Measurements from ENCODE around the gene MDC1.
"Not testable (repeated sequence)": the region's sequence is repeated elsewhere in the genome, so short reads cannot be mapped to it uniquely, and the experiment has no call there.

MDC1 gene

DNA sequence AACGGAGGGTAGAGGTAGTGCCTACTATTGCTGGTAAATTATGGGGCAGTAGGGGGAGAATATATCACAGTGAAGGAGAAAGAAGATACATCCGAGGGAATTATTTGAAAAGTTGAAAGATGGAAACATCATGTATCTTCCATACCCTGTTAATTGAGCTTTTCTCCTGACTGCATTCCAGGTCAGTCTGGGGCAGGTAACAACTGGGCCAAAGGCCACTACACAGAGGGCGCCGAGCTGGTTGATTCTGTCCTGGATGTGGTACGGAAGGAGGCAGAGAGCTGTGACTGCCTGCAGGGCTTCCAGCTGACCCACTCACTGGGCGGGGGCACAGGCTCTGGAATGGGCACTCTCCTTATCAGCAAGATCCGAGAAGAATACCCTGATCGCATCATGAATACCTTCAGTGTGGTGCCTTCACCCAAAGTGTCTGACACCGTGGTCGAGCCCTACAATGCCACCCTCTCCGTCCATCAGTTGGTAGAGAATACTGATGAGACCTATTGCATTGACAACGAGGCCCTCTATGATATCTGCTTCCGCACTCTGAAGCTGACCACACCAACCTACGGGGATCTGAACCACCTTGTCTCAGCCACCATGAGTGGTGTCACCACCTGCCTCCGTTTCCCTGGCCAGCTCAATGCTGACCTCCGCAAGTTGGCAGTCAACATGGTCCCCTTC lies 6.2 kb upstream of the MDC1 start:
- not testable (repeated sequence) for DNase-seq

DNA sequence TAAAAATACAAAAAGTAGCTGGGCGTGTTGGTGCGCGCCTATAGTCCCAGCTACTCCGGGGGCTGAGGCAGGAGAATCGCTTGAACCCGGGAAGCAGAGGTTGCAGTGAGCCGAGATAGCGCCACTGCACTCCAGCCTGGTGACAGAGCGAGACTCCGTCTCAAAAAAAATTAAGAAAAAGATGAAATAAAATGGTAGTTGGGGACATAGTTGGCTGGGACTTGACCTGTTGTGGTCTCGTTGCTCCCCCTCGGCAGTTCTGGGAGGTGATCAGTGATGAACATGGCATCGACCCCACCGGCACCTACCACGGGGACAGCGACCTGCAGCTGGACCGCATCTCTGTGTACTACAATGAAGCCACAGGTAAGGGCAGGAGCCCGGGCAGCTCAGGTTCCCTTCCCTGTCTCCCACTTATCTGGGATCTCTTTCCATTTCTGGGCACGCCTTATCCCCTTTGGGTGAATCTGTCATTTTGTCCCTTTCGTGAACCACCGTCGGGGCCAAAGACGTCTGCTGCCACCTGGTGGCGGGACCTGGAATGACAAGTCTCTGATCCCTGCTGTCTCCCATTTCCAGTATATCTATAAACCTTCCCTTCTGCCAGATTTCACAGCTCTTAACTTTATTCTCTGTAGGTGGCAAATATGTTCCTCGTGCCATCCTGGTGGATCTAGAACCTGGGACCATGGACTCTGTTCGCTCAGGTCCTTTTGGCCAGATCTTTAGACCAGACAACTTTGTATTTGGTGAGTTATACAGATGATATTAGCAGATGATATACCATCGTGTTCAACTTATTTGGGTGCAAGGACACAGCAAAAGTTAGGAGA lies 5.4 kb upstream of the MDC1 start:
- DNase-seq: peak; percentile 90

DNA sequence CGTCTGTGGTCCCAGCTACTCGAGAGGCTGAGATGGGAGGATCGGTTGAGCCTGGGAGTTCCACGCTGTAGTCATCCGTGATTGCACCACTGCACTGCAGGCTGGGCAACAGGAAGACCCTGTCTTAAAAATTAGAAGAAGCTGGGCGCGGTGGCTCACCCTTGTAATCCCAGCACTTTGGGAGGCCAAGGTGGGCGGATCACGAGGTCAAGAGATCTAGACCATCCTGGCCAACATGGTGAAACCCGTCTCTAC lies 4.9 kb upstream of the MDC1 start:
- DNase-seq: peak; percentile 46

GRCh38 chr6:30721198-30722024 lies 4.3 kb upstream of the MDC1 start:
- DNase-seq: peak; percentile 96

DNA sequence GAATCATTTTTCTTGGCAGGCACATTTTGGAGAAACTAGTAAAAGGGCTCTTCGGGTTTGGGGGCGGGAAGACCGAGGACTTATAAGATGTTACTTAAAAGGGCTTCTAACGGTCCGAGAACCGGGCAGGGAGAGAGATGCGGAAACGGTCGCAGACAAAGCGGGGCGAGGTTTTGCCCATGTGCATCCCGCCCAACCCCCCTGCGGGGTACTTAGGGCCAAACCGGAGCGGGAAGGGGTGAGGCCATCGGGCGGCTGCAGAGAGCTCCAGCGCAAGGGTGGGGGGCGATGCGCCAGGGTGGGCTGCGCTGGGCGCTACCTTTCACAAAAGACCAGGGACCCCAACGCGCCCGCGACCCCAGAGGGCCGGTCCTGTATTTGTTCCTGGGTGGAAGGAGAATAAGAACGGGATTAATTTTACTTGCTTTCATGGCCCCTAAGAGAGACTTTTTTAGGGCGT lies 3.7 kb upstream of the MDC1 start:
- DNase-seq: peak; percentile 92

GRCh38 chr6:30719791-30720737 lies 3.0 kb upstream of the MDC1 start, which contains the start of gene TUBB:
Gene TUBB, plus strand, starts transcription at chr6:30720352. Its CDS starts 155 bp downstream, at chr6:30720507.
- peak; percentile 99 for DNase-seq

- DNase-seq: no peak
Measured at GRCh38 chr6:30719356-30719755, 2.3 kb upstream of the MDC1 start.

- not testable (repeated sequence) for DNase-seq
Measured at GRCh38 chr6:30717845-30718720, 1.0 kb upstream of the MDC1 start.

GRCh38 chr6:30716879-30717128 lies 277 bp downstream of the MDC1 start:
- no peak for DNase-seq

- DNase-seq: no peak
Measured at GRCh38 chr6:30714263-30714662, 2.8 kb downstream of the MDC1 start.

DNA sequence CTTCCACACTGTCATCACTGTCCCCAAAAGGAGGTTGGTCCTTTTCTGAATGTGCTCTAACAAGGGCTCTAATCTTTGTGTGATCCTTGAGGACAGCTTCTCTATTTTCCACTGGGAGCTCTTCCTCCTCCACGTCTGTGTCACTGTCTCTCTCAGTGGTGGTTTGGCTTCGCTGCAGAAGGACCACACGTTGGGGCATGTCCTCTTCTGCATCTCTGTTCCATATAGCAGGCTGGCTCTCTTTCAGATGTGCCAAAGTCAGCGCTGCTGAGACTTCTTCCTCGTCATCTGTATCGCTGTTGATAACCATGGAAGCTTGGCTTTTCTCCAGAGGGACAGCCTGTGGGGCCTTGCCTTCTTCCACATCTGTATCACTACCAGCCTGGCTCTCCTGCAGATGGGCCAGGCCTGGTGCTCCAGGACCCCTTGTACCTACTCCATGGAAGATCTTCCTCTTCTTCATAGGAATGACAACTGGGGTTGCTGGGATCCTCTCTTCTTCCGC lies 4.6 kb downstream of the MDC1 start:
- peak; percentile 30 for DNase-seq

DNA sequence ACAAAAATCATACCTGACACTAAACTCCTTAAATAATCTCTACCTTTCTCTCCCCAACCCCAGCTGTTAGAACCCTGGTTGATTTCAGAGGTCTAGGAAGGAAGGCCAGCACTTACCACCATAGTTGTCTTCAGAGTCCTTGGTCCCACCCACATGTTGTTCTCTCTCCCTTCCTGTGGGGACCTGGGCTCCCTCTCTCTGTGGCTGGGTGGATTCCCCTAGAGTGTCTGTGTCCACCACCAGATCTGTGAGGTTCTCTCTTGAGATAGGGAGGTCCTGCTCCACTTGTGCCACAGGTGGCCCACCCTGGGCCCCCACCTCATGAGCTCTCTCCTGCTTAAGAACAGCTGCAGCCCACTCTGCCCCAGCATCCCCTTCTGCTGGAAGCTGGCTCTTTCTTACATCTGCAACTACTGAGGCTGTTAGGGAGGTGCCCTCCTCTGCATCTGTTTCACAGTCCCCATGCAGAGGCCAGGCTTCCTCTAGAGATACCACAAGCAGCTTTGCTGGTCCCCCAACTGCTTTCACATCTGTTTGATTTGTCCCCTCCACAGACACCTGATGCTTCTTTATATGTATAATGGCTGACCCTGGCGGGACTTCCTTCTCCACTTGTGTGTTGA lies 5.2 kb downstream of the MDC1 start:
- DNase-seq: no peak

GRCh38 chr6:30709101-30709868 lies 7.8 kb downstream of the MDC1 start:
- no peak for DNase-seq

GRCh38 chr6:30707281-30707850 lies 9.7 kb downstream of the MDC1 start:
- DNase-seq: no peak

- DNase-seq: no peak
Measured at GRCh38 chr6:30705620-30706019, 11.5 kb downstream of the MDC1 start.

DNA sequence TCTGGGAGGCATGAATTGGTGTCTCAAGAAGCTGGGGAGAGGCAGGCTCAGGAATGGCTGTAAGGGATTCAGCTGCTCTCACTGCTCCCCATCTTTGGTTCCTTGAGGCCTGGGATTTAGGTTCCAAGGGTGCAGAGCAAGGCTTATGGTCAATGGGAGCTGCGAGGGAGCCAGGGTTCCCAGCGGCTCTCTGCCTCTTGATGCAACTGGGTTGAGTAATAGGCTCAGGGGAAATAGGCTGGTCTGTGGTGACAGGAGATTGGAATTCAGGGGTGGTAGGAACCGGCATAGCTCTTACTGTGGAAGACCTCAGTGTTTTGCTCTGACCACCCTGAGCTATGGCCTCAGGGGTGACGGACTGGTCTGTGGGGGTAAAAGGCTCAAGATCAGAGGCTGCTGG lies 13.3 kb downstream of the MDC1 start:
- DNase-seq: no peak

GRCh38 chr6:30703011-30703410 lies 14.1 kb downstream of the MDC1 start:
- no peak for DNase-seq

GRCh38 chr6:30700340-30700739 lies 16.7 kb downstream of the MDC1 start:
- no peak for DNase-seq

GRCh38 chr6:30696432-30696831 lies 20.6 kb downstream of the MDC1 start:
- no peak for DNase-seq

Data from hematopoietic multipotent progenitor cell treated with erythropoietin and hydrocortisone succinate and interleukin-3 and kit ligand, for 4 days (in vitro differentiated cells).